PC-3 (cell line): ENCODE measurements around the gene GPC1. TPM values are rescaled to one million over a fixed set of nuclear protein-coding genes. Genes with fewer than 3 reads are reported as not detected.

Experiments
- ATAC-seq: fragments of 200-7000 bp; cut with Tn5 transposase; 2 replicates; pipeline ENCODE4 v1.9.1; 2020; ENCODE audit warnings: mild to moderate bottlenecking, moderate library complexity
- BruUV-seq: library from RNA; stranded (reverse); fragments of 400-500 nt; replicated peaks from 2 replicates; lab custom pipeline; 2021; lab: Mats Ljungman, UMichigan
- CTCF ChIA-PET: fragments of 300-600 bp; sonication (Branson Sonifier 250); formaldehyde crosslinking; loops from one replicate; lab custom pipeline; 2022; ENCODE audit warnings: antibody characterized with exemption; lab: Charles Lee
- POLR2A ChIA-PET: fragments of 300-600 bp; sonication (Branson Sonifier 250); formaldehyde crosslinking; loops from one replicate; lab custom pipeline; 2022; ENCODE audit warnings: antibody characterized with exemption; ENCODE audit not compliant: unreplicated experiment; lab: Charles Lee
- DNase-seq: peaks from one replicate; pipeline ENCODE4 v3.0.0-alpha.2; 2015
- H2AFZ ChIP-seq: fragments of 300-600 bp; sonication (generic); 2 replicates; pipeline ENCODE4 v1.6.0; 2016; ENCODE audit warnings: antibody characterized with exemption, low read length
- H3F3A ChIP-seq: fragments of 300-600 bp; sonication (generic); one replicate; pipeline ENCODE4 v1.6.0; 2017; ENCODE audit warnings: antibody characterized with exemption, low read length, control low read depth, mild to moderate bottlenecking; ENCODE audit not compliant: unreplicated experiment
- H3K27ac ChIP-seq: fragments of 300-600 bp; sonication (generic); 2 replicates; pipeline ENCODE4 v1.5.1; 2016; ENCODE audit warnings: mild to moderate bottlenecking, low read length
- H3K27me3 ChIP-seq: fragments of 300-600 bp; sonication (generic); 2 replicates; pipeline ENCODE4 v1.6.1; 2016; ENCODE audit warnings: low read length, mixed read lengths
- H3K36me3 ChIP-seq: fragments of 300-600 bp; sonication (generic); 2 replicates; pipeline ENCODE4 v1.6.1; 2016; ENCODE audit warnings: low read depth, mixed run types, low read length, mixed read lengths
- H3K4me1 ChIP-seq: fragments of 300-600 bp; sonication (generic); 2 replicates; pipeline ENCODE4 v1.5.1; 2016; ENCODE audit warnings: low read length; ENCODE audit not compliant: insufficient read depth
- H3K4me2 ChIP-seq: fragments of 300-600 bp; sonication (generic); 2 replicates; pipeline ENCODE4 v1.6.0; 2016; ENCODE audit warnings: low read length
- H3K4me3 ChIP-seq: fragments of 300-600 bp; sonication (generic); 2 replicates; pipeline ENCODE4 v1.5.1; 2016; ENCODE audit warnings: mild to moderate bottlenecking, low read length, mixed read lengths
- H3K79me2 ChIP-seq: fragments of 300-600 bp; sonication (generic); 2 replicates; pipeline ENCODE4 v1.6.1; 2017; ENCODE audit warnings: low read length, mixed read lengths
- H3K9ac ChIP-seq: fragments of 300-600 bp; sonication (generic); 2 replicates; pipeline ENCODE4 v1.6.0; 2016; ENCODE audit warnings: mild to moderate bottlenecking, low read length
- H3K9me2 ChIP-seq: fragments of 300-600 bp; sonication (generic); replicated peaks from 2 replicates; pipeline ENCODE4 v1.6.1; 2016; ENCODE audit warnings: mixed run types, low read length, mixed read lengths
- H3K9me3 ChIP-seq: fragments of 300-600 bp; sonication (generic); 2 replicates; pipeline ENCODE4 v1.6.1; 2016; ENCODE audit warnings: low read length, mixed read lengths
- H4K20me1 ChIP-seq: fragments of 300-600 bp; sonication (generic); 2 replicates; pipeline ENCODE4 v1.6.1; 2016; ENCODE audit warnings: low read length, mixed read lengths
- CTCF ChIP-seq: fragments of 300-600 bp; sonication (generic); conservative IDR thresholded peaks from 2 replicates; pipeline ENCODE4 v1.5.1; 2017; ENCODE audit warnings: antibody characterized with exemption, low read depth, mild to moderate bottlenecking, low read length
- EZH2 ChIP-seq: fragments of 300-600 bp; sonication (generic); IDR thresholded peaks from one replicate; pipeline ENCODE4 v1.6.1; 2017; ENCODE audit warnings: antibody characterized with exemption, mild to moderate bottlenecking, low read length; ENCODE audit not compliant: unreplicated experiment
- EZH2phosphoT487 ChIP-seq: fragments of 300-600 bp; sonication (generic); IDR thresholded peaks from 2 replicates; pipeline ENCODE4 v1.6.1; 2018; ENCODE audit warnings: mild to moderate bottlenecking, antibody characterized with exemption, low read length, borderline replicate concordance
- intact Hi-C: fragments of 100-400 bp; cut with micrococcal nuclease; formaldehyde crosslinking; loops from 2 replicates; pipeline ENCODE4 v1.9.0; 2023
- total RNA-seq: library from RNA; depleted of rRNA; stranded (reverse); fragments of >200 nt; gene quantifications from 2 replicates; pipeline ENCODE4 v1.2.3, GENCODE V29; 2014

GPC1 gene
- total RNA-seq, 1 experiment from 2014 or later, result 37.1 TPM

GRCh38 chr2:240444464-240444863 lies 9.0 kb downstream of the GPC1 start:
- Histone ChIP-seq H3K79me2 (peaks cover 4% of the 10 kb centered on the region), H3K9me3 (no peaks in the 10 kb centered on the region), H4K20me1 (0 out of 2 replicates have a peak, but pooled peaks cover 3% of the 10 kb centered on the region), H2AFZ (no peak overlapping the region), H3K9ac (no peak overlapping the region), H3K4me1 (0 out of 2 replicates have a peak, but pooled peaks cover 2% of the 10 kb centered on the region), H3K4me2 (no peak overlapping the region), H3F3A (no peaks in the 10 kb centered on the region), H3K4me3 (no peak overlapping the region), H3K9me2 (no peaks in the 10 kb centered on the region), H3K27me3 (no peaks in the 10 kb centered on the region), H3K27ac (no peak overlapping the region), H3K36me3 (no peaks in the 10 kb centered on the region)
- TF ChIP-seq EZH2phosphoT487, result no peak
- TF ChIP-seq EZH2, result no peak
- no peak for TF ChIP-seq CTCF
- ChIA-PET POLR2A (no interaction called here), CTCF (no interaction called here)
- intact Hi-C loops, result no loop called here
- no TSS peak for BruUV-seq
- ATAC-seq, result no peak
- DNase-seq, result no peak

GRCh38 chr2:240445961-240446663 lies 10.6 kb downstream of the GPC1 start:
- CTCF ChIA-PET, result no interaction called here
- BruUV-seq, result no TSS peak
- intact Hi-C loops, result no loop called here

More at GRCh38 chr2:240445961-240446663, 10.6 kb downstream of the GPC1 start:
- no peaks in the 10 kb centered on the region for H3K27me3 ChIP-seq
- H3K4me1 ChIP-seq, result 0 out of 2 replicates have a peak, but pooled peaks cover 2% of the 10 kb centered on the region
- no peak for TF ChIP-seq CTCF
- no peak for TF ChIP-seq EZH2
- TF ChIP-seq EZH2phosphoT487, result no peak
- H3K4me3 ChIP-seq, result no peak overlapping the region
- no peaks in the 10 kb centered on the region for H3K36me3 ChIP-seq
- DNase-seq (no peak), ATAC-seq (no peak)
- no peaks in the 10 kb centered on the region for H3K79me2 ChIP-seq
- no peak overlapping the region for H3K9ac ChIP-seq
- no peak overlapping the region for H3K27ac ChIP-seq
- POLR2A ChIA-PET, result no interaction called here
- H3F3A ChIP-seq, result no peaks in the 10 kb centered on the region
- no peak overlapping the region for H3K4me2 ChIP-seq
- no peaks in the 10 kb centered on the region for H3K9me3 ChIP-seq
- 0 out of 2 replicates have a peak, but pooled peaks cover 3% of the 10 kb centered on the region for H4K20me1 ChIP-seq
- H3K9me2 ChIP-seq, result no peaks in the 10 kb centered on the region
- H2AFZ ChIP-seq, result no peak overlapping the region
